HEK293 (cell line): ENCODE results near the gene GARIN5A.
A peak's percentile ranks its signal among the peaks of the same experiment; 100 is the strongest.

Experiments
- AEBP2 ChIP-seq: fragments of 450-650 bp; formaldehyde crosslinking; IDR thresholded peaks from 2 replicates; pipeline ENCODE4 v1.5.1; 2016; ENCODE audit warnings: missing biosample characterization, missing genetic modification characterization, borderline replicate concordance
- PATZ1 ChIP-seq: fragments of 450-650 bp; formaldehyde crosslinking; IDR thresholded peaks from 2 replicates; pipeline ENCODE4 v1.5.1; 2016; ENCODE audit warnings: missing biosample characterization, missing genetic modification characterization
- SALL2 ChIP-seq: fragments of 450-650 bp; formaldehyde crosslinking; IDR thresholded peaks from 2 replicates; pipeline ENCODE4 v1.5.0; 2017; ENCODE audit warnings: missing biosample characterization, mild to moderate bottlenecking, missing genetic modification characterization, borderline replicate concordance
- SP2 ChIP-seq: fragments of 450-650 bp; formaldehyde crosslinking; IDR thresholded peaks from 2 replicates; pipeline ENCODE4 v1.5.1; 2016; ENCODE audit warnings: missing biosample characterization, missing genetic modification characterization
- ZBTB44 ChIP-seq: fragments of 450-650 bp; IDR thresholded peaks from 2 replicates; pipeline ENCODE4 v1.5.1; 2018; ENCODE audit warnings: missing biosample characterization, mild to moderate bottlenecking, missing genetic modification characterization
- ZEB2 ChIP-seq: fragments of 450-650 bp; formaldehyde crosslinking; IDR thresholded peaks from 2 replicates; pipeline ENCODE4 v1.5.1; 2016; ENCODE audit warnings: missing biosample characterization, missing genetic modification characterization
- ZNF10 ChIP-seq: fragments of 450-650 bp; formaldehyde crosslinking; IDR thresholded peaks from 2 replicates; pipeline ENCODE4 v1.5.1; 2017; ENCODE audit warnings: missing biosample characterization, missing genetic modification characterization
- ZNF121 ChIP-seq: fragments of 450-650 bp; formaldehyde crosslinking; IDR thresholded peaks from 2 replicates; pipeline ENCODE4 v1.5.1; 2016; ENCODE audit warnings: missing biosample characterization, missing genetic modification characterization
- ZNF175 ChIP-seq: fragments of 450-650 bp; formaldehyde crosslinking; IDR thresholded peaks from 2 replicates; pipeline ENCODE4 v1.5.1; 2016; ENCODE audit warnings: missing biosample characterization, missing genetic modification characterization
- ZNF2 ChIP-seq: fragments of 450-650 bp; formaldehyde crosslinking; IDR thresholded peaks from 2 replicates; pipeline ENCODE4 v1.5.1; 2016; ENCODE audit warnings: missing biosample characterization, missing genetic modification characterization
- ZNF202 ChIP-seq: fragments of 450-650 bp; formaldehyde crosslinking; IDR thresholded peaks from 2 replicates; pipeline ENCODE4 v1.5.1; 2016; ENCODE audit warnings: missing biosample characterization, missing genetic modification characterization, borderline replicate concordance
- ZNF214 ChIP-seq: fragments of 450-650 bp; formaldehyde crosslinking; IDR thresholded peaks from 2 replicates; pipeline ENCODE4 v1.5.1; 2017; ENCODE audit warnings: missing biosample characterization, mild to moderate bottlenecking, missing genetic modification characterization, borderline replicate concordance
- ZNF221 ChIP-seq: fragments of 450-650 bp; formaldehyde crosslinking; IDR thresholded peaks from 2 replicates; pipeline ENCODE4 v1.5.1; 2017; ENCODE audit warnings: missing biosample characterization, missing genetic modification characterization, borderline replicate concordance
- ZNF274 ChIP-seq, 2 experiments: fragments of 200-500 bp in 1 of 2; fragments of 450-650 bp in 1 of 2; sonication (Bioruptor generic) in 1 of 2; formaldehyde crosslinking in 1 of 2; IDR thresholded peaks; 2 replicates each; pipeline versions ENCODE4 v1.5.1 to v1.6.1; 2014 to 2016; ENCODE audit warnings: borderline replicate concordance in 1 of 2, inconsistent platforms in 1 of 2, low read length in 1 of 2, missing biosample characterization in 1 of 2, missing genetic modification characterization in 1 of 2
- ZNF416 ChIP-seq: fragments of 450-650 bp; formaldehyde crosslinking; IDR thresholded peaks from 2 replicates; pipeline ENCODE4 v1.5.1; 2016; ENCODE audit warnings: missing biosample characterization, missing genetic modification characterization
- ZNF433 ChIP-seq: fragments of 450-650 bp; formaldehyde crosslinking; IDR thresholded peaks from 2 replicates; pipeline ENCODE4 v1.5.1; 2016; ENCODE audit warnings: missing biosample characterization, missing genetic modification characterization, low read depth
- ZNF510 ChIP-seq: fragments of 450-650 bp; formaldehyde crosslinking; IDR thresholded peaks from 2 replicates; pipeline ENCODE4 v1.5.1; 2018; ENCODE audit warnings: mild to moderate bottlenecking, missing genetic modification characterization, missing biosample characterization; ENCODE audit not compliant: insufficient replicate concordance
- ZNF529 ChIP-seq: fragments of 450-650 bp; formaldehyde crosslinking; IDR thresholded peaks from 2 replicates; pipeline ENCODE4 v1.5.1; 2017; ENCODE audit warnings: missing genetic modification characterization, missing biosample characterization; ENCODE audit not compliant: insufficient replicate concordance
- ZNF548 ChIP-seq: fragments of 450-650 bp; formaldehyde crosslinking; IDR thresholded peaks from 2 replicates; pipeline ENCODE4 v1.5.1; 2016; ENCODE audit warnings: missing biosample characterization, missing genetic modification characterization
- ZNF658 ChIP-seq: fragments of 450-650 bp; formaldehyde crosslinking; IDR thresholded peaks from 2 replicates; pipeline ENCODE4; 2016; ENCODE audit warnings: missing biosample characterization, missing genetic modification characterization
- ZNF776 ChIP-seq: fragments of 450-650 bp; formaldehyde crosslinking; IDR thresholded peaks from 2 replicates; pipeline ENCODE4 v1.5.0; 2017; ENCODE audit warnings: missing biosample characterization, missing genetic modification characterization, borderline replicate concordance
- TF ChIP-seq, protein P1 (sequence below): fragments of 450-650 bp; formaldehyde crosslinking; IDR thresholded peaks from 2 replicates; pipeline ENCODE4 v1.5.1; 2017; ENCODE audit warnings: missing biosample characterization, missing genetic modification characterization
- TF ChIP-seq, protein P2 (sequence below): fragments of 450-650 bp; formaldehyde crosslinking; IDR thresholded peaks from 2 replicates; pipeline ENCODE4 v1.5.1; 2016; ENCODE audit warnings: missing biosample characterization, missing genetic modification characterization
- TF ChIP-seq, protein P3 (sequence below): fragments of 450-650 bp; formaldehyde crosslinking; IDR thresholded peaks from 2 replicates; pipeline ENCODE4 v1.5.1; 2016; ENCODE audit warnings: missing biosample characterization, missing genetic modification characterization
- TF ChIP-seq, protein P4 (sequence below): fragments of 450-650 bp; formaldehyde crosslinking; IDR thresholded peaks from 2 replicates; pipeline ENCODE4 v1.5.1; 2017; ENCODE audit warnings: missing biosample characterization, missing genetic modification characterization
- TF ChIP-seq, protein P5 (sequence below): fragments of 450-650 bp; formaldehyde crosslinking; IDR thresholded peaks from 2 replicates; pipeline ENCODE4 v1.5.1; 2016; ENCODE audit warnings: missing biosample characterization, missing genetic modification characterization

GARIN5A gene

DNA sequence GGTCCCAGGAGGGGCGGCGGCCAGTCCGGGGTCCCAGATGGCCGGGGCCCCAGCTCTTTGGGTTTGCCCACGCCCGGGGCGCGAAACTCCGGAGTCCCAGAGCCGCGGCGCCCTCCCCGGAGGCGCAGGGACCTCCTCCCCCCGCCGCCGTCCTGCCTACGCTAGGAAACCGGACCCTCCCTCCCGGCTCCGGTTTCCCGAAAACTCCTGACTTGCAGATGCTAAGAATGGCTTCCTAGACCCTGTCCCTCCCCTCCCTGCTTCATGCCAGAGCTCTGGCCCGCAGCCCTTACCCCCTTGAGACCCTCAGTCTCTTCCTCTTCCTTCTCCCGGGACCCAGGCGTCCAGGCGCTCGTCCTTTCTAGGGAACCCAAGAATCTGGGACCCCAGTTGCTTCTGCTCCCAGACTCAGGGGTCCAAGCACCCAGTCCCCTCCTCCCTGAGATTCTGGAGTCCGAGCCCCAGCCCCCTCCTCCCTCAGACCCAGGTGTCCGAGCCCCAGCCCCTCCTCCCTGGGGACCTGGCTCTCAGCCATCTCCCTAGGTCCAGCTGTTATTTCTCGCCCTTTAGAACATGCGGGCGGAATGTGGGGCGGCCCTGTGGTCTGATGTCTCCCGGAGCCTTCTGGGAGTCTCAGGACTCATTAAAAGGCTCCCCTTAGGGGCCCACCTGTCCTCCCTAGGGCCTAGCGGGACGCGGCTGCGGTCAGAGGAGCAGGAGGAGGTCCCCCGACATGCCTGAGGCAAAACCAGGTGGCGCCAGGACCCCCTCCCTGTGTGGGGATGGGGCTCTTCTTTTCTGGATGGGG, 44.2 kb downstream of the GARIN5A start, which contains the start of gene MYBPC2 (continued):
- TF ChIP-seq AEBP2 (no peak), ZNF274 (IDR thresholded peaks at IDR 0.05; ENCODE audit: low read length) (no peak), ZNF274 (tag by site-specific recombination; IDR thresholded peaks at IDR 0.05; ENCODE audit: borderline replicate concordance) (no peak), ZNF548 (no peak), ZEB2 (tag by site-specific recombination) (0 out of 2 replicates have a peak, but pooled peaks have one; percentile 26), ZBTB44 (tag by site-specific recombination) (no peak), ZNF202 (tag by site-specific recombination) (no peak), ZNF658 (tag by site-specific recombination) (no peak), ZNF221 (tag by site-specific recombination) (no peak), PATZ1 (tag by site-specific recombination) (no peak; the same call in 1 of the 2 replicates), ZNF2 (no peak), ZNF10 (no peak), SP2 (tag by site-specific recombination) (no peak), ZNF175 (tag by site-specific recombination) (no peak), ZNF510 (tag by site-specific recombination) (no peak), ZNF214 (tag by site-specific recombination) (no peak), ZNF776 (tag by site-specific recombination) (no peak), ZNF416 (tag by site-specific recombination) (no peak), ZNF121 (no peak), SALL2 (tag by site-specific recombination) (no peak), ZNF433 (tag by site-specific recombination) (no peak), ZNF529 (tag by site-specific recombination) (no peak)
- TF ChIP-seq, protein P1, sequence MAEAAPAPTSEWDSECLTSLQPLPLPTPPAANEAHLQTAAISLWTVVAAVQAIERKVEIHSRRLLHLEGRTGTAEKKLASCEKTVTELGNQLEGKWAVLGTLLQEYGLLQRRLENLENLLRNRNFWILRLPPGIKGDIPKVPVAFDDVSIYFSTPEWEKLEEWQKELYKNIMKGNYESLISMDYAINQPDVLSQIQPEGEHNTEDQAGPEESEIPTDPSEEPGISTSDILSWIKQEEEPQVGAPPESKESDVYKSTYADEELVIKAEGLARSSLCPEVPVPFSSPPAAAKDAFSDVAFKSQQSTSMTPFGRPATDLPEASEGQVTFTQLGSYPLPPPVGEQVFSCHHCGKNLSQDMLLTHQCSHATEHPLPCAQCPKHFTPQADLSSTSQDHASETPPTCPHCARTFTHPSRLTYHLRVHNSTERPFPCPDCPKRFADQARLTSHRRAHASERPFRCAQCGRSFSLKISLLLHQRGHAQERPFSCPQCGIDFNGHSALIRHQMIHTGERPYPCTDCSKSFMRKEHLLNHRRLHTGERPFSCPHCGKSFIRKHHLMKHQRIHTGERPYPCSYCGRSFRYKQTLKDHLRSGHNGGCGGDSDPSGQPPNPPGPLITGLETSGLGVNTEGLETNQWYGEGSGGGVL (tag by site-specific recombination), result peak; percentile 41; the same call in 1 of the 2 replicates
- TF ChIP-seq, protein P2, sequence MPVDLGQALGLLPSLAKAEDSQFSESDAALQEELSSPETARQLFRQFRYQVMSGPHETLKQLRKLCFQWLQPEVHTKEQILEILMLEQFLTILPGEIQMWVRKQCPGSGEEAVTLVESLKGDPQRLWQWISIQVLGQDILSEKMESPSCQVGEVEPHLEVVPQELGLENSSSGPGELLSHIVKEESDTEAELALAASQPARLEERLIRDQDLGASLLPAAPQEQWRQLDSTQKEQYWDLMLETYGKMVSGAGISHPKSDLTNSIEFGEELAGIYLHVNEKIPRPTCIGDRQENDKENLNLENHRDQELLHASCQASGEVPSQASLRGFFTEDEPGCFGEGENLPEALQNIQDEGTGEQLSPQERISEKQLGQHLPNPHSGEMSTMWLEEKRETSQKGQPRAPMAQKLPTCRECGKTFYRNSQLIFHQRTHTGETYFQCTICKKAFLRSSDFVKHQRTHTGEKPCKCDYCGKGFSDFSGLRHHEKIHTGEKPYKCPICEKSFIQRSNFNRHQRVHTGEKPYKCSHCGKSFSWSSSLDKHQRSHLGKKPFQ, result no peak
- TF ChIP-seq, protein P3, sequence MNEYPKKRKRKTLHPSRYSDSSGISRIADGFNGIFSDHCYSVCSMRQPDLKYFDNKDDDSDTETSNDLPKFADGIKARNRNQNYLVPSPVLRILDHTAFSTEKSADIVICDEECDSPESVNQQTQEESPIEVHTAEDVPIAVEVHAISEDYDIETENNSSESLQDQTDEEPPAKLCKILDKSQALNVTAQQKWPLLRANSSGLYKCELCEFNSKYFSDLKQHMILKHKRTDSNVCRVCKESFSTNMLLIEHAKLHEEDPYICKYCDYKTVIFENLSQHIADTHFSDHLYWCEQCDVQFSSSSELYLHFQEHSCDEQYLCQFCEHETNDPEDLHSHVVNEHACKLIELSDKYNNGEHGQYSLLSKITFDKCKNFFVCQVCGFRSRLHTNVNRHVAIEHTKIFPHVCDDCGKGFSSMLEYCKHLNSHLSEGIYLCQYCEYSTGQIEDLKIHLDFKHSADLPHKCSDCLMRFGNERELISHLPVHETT (tag by site-specific recombination), result no peak
- TF ChIP-seq, protein P4, sequence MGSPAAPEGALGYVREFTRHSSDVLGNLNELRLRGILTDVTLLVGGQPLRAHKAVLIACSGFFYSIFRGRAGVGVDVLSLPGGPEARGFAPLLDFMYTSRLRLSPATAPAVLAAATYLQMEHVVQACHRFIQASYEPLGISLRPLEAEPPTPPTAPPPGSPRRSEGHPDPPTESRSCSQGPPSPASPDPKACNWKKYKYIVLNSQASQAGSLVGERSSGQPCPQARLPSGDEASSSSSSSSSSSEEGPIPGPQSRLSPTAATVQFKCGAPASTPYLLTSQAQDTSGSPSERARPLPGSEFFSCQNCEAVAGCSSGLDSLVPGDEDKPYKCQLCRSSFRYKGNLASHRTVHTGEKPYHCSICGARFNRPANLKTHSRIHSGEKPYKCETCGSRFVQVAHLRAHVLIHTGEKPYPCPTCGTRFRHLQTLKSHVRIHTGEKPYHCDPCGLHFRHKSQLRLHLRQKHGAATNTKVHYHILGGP (tag by site-specific recombination), result no peak
- TF ChIP-seq, protein P5, sequence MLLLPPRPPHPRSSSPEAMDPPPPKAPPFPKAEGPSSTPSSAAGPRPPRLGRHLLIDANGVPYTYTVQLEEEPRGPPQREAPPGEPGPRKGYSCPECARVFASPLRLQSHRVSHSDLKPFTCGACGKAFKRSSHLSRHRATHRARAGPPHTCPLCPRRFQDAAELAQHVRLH (tag by site-specific recombination), result no peak
